Bone marrow (tissue), 2 donors: ENCODE measurements around the gene SLC16A8.

Source experiments
- DNase-seq, 2 donors: peaks; one replicate each; lab custom pipeline; 2025; lab: John Stamatoyannopoulos, UW

The SLC16A8 gene

DNA sequence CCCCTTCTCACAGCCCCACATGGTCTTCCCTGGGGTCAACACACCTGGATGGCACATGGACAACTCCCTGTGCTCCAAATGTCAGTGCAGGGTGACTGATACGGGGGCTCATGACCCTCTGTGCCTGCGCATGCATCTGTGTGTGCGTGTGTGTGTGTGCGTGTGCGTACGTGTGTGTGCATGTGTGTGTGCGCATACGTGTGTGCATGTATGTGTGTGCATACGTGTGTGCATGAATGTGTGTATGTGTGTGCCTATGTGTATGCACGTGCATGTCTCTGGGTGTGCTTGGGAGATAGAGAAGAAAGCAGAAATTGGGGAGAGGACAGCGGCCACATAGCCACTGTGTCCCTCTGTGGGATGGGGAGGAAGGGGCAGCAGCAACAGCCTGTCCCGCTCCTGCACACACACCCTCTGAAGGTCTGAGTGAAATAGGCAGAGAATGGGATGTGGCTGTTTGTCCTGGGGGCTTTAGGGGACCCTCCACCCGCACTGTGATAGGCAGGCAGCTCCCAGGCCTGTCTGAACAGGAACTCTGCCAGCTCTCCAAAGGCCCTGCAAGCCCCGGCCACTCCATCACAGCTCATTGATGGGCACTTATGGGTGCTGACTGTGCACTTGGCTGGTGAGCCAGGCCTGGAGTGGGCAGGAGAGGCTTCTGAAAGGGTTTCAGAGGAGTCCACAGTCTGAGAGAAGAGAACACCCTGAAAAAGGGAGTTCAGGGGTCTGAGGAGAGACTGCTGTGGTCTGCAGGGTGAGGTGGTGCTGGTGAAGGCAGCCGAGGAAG is 55.4 kb downstream of the SLC16A8 start:
- no peak for DNase-seq
